HG02588 (cell line): ENCODE results near the gene KCNF1.
"Not testable (repeated sequence)": the region's sequence is repeated elsewhere in the genome, so short reads cannot be mapped to it uniquely, and the experiment has no call there.

Experiments used
- ATAC-seq: cut with Tn5 transposase; IDR thresholded peaks from one replicate; pipeline ENCODE4 v1.9.1; 2021; ENCODE audit warnings: mild to moderate bottlenecking, moderate library complexity; ENCODE audit not compliant: unreplicated experiment

The KCNF1 gene

DNA sequence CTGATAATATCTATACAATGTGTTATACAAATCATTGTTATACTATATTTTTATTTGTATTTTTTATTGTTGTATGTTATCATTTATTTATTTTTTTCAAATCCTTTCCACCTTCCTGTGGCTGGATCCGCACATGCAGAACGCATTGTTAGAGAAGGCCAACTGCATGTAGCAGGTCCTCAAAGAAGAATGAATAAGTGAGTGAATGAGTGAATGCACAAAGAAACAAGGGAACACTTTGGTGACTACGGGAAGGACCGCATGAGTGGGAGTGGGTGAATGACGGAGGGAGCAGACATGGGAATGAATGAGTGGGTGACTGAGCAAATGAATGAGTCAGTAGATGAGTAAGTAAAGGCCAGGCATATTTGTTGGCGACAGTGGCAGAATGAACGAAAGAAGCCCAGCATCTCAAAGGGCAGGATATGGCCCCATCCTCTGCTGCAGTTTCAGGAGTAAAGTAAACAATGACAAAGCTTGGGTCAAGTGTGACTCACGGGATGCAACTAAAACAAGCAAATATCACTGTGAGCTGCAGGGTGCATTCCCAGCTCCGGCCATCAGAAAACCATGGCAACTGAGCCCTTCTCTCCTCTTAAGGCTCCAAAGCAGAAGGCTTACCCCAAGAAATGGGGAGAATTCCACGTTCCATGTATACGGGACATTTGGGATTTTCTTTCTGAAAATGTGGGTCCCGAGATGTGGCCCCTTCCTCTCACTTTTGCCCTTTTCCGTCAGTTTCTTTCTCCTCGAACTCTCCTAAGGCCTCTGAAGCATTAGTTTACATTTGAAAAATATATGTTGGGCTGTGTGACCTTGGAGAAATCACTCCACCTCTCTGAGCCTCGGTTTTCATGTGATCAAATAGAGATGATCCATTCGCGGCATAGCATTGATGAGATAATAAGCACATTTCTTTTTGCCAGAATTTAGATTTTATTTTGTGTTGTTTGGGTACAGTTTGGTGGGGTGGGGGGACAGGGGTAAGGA lies 24.5 kb downstream of the KCNF1 start:
- ATAC-seq: no peak

DNA sequence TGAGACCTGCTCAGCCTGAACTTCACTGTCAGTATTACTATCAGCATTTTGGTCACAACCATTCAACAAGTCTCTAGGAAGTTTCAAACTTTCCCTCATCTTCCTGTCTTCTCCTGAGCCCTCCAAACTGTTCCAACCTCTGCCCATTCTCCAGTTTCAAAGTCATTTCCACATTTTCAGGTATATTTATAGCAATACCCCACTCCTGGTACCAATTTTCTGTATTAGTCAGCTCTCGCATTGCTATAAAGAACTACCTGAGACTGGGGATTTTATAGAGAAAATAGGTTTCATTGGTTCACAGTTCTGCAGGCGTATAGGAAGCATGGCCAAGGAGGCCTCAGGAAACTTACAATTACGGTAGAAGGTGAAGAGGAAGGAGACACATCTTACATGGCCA lies 27.3 kb downstream of the KCNF1 start:
- no peak for ATAC-seq

DNA sequence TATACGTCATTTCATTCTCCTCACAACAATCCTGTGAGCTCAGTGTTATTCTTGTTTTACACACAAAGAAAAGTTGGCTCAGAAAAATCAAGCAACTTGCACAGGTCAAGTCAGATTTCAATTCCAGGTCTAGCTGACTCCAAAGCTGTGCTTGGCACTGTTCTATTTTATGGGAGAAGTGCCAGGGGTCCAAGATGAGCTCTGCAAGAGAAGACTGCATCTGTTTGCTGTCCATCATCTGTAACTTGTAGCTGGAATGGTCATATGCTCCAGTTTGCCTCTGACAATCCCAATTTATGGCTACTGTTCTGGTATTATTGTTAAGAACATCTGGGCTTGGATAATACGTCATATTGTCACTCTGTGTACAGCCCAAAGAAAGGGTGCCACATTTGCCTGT lies 28.9 kb downstream of the KCNF1 start:
- no peak for ATAC-seq

DNA sequence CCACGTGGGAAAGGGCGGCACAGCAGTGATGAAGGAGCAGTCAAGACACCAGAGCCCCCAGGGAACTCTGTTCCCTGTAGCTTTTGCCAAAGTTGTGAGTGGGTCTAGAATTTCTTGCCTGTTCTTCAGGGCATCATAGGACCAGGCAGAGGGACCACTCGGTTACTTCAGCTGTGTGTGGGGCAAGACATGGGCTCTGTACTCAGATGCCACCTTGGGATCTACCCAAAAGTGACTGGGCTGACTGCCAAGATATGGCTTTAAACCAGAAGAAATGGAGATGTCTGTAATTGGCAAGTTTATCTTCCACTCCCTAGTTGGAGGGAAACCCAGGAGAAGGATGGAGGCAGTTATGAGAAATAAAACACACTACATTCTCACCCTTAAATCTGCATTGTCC lies 29.6 kb downstream of the KCNF1 start:
- ATAC-seq: no peak

DNA sequence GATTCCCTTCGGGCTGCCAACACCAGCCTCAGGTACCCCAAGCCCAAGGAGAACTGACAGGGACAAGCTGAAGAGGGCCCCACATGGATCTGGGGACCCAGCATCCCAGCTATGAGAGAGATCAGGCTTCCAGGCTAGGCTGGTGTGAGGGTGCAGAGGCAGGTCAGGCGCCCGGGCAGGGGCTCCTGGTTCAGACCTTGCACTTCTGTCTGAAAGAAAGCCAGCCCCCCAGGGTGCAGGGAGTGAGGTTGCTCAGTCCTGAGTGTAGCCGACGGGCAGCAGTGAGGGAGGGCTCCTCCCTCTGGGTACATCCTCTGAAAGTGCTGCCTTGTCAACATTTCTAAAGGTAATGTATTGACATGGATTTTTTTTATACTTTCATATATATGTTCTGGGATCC lies 33.1 kb downstream of the KCNF1 start:
- no peak for ATAC-seq

DNA sequence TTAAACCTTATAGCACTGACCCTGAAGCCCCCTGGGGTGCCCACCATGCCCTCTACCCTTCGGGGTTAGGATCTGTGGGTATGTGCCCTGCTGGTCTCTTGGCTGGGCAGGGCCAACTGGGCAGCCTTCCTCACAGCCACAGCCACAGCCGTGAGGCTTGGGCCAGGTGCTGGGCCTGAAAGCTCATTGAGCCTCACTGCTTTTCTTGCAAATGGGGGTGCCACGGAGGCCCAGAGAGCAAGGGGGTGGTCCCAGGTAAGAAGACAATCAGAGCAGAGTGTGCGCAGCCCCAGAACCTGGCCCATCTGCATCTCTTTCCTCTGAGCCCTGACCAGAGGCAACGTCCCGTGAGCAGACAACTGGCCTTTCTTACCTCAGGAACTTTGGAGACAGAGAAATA lies 34.7 kb downstream of the KCNF1 start:
- ATAC-seq: no peak

DNA sequence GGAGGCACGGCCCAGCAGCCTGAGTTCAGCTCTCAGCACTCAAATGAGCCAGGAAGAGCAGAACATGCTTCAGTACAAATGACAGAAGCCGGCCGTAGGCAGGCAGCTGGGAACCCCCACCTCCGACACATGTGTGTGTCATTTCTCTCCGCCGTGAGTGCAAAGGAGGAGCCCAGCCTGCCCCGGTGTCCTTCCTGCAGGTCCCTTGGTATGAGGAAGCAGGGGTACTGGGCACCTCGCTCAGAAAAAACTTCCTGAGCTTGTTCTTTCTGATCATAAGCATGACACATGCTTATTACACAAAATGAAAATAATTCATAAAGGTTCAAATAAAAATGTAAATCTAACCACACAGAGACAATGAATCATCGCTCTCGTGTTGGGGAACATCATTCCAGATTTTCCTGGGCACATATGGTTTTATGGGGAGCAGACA lies 35.3 kb downstream of the KCNF1 start:
- ATAC-seq: no peak

DNA sequence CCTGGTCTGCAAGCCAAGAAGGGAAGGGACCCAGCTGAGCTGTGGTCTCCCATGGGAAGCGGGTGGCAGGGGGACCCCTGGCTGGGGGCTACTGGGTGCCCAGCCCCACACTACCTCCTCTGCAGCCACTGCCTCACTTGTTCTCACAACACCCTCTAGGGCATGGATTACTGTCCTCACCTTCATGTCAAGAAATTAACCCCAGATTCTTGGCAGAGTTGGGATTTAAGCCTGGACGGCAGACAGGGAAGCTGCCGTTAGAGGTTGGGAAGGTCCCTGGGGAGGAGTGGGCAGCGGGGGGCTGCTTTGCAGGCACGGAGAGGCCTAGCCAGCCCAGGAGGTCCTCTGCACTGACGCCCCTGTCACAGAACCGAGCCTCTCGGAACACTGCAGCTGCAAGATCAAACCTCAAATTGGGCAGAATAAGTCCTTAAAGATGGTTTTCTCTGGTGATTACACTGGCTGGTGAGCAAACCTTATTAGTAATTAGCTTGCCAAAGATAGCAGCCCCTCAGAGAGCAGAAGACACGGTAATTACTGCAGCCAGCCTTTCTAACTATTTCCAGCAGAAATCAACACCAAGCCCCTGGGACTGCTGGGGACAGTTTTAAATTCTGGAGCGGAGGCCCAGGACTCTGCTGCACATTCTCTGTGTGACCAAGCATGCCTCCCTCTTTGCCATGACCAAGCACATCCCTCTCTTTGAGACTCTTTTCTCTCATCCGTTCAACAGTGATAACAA lies 35.9 kb downstream of the KCNF1 start:
- ATAC-seq: no peak

DNA sequence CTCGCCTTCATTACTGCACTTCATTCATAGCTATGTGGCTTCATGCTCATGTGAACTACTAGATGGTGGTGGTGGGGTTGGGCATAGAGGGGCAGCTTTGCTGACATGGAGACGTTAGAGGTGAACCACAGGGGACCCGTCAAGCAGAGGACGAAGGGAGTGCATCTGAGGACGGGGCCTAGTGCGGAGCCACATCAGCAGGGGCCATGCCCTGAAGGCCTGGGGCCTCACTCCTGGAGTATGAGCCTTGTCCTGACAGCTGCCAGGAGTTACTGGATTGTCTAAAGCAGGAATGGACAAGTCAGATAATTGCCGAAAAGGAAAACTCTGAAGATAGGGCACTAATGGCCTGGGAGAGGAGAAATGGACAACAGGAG lies 36.4 kb downstream of the KCNF1 start:
- ATAC-seq: no peak

DNA sequence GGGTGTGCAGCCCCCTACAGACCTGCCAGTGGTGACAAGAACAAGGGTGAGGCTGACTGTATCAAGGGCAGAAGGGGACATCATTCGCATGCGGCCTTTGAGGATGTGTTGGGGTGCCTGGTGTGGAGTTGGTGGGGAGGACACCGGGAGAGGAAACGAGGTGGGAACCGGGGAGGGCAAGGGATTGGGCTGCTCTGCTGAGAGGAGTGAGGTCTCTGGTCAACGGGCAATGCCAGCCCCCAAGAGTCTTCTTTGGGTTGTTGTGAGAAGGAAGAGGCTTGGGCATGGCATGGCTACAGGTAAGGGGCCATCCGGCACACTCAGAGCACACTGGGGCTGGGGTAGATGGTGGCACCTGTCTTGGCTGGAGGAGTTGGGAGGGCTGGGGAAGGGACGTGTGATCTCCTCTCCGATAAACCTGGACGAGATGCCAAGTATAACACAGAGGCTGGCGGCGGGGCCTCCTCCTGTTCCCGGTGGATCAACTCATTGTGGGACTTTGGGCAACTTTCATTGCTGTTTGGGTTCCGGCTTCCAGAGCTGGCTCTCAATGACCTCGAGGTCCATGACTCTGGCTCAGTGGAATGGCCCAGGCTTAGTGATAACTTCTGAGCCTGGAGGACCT lies 37.0 kb downstream of the KCNF1 start:
- no peak for ATAC-seq

DNA sequence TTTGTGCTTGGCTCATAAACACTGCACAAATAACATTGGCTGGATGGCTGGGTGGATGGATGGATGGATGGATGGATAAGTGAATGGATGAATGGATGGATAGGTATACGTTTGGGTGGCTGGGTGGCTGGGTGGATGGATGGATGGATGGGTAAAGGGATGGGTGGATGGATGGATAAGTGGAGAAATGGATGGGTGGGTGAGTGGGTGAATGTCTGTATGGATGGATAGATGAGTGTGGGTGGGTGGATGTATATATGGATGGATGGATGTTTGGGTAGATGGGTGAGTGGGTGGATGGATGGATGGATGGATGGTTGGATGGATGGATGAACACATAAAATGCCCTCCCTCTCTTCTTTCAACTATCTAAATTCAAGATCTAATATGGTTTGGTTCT lies 38.1 kb downstream of the KCNF1 start:
- no peak for ATAC-seq

DNA sequence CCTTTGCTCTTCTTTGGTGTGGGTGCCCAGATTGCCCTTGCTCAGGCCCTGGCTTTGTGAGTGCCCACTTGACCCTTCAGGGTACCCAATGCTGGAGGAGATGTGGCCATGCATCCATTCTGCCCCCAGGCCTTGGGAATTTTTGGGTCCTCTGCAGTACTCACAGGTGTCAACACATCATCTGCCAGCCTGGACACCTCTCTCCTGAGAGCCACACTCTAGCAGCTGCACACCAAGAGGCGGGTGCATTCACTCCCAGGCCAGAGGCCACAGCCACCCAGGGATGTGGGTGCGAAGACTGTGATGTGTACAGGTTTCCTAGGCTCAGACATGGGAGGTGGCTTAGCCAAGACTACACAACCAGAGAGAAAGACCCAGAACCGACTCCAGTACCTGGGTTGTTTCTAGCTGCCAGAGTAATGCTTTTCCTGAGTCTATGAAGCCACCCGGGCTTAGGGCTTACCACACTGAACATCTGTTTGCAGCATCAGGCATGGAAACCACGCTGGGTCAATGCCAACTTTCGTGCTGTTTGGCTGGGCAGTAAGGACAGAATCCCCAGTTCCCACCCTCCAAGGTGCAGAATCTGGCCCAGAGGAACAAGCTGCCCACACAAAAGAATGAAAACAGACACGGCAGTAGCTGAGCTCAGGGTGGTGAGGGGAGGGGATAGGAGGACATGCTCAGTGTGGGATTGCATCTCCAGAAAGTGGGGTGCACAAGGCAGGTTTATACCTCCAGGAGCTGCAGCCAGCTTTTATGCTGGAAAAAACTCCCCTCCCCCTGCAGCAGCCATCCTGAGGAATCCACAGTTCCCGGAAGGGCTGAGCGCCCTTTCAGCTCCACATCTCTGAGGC lies 40.1 kb downstream of the KCNF1 start:
- ATAC-seq: no peak

DNA sequence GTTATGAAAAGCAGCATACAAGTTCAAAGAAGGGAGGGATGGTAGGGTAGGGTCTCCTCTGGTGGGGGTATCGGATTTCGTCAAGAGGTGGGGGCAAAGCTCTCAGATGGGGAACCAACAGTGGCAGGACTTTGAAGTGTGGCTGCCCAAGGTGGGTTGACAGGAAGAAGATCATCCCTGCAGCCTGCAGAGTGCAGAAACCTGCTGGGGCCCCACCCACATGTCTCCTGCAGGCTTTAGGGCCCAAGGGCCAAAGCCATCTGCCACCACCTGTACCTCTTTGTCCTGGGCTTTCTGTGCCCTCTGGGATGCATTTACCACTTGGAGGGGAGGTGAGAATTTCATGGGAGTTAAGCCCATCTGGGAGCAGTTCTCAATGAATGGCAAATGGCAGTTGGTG lies 42.7 kb downstream of the KCNF1 start:
- ATAC-seq: no peak

DNA sequence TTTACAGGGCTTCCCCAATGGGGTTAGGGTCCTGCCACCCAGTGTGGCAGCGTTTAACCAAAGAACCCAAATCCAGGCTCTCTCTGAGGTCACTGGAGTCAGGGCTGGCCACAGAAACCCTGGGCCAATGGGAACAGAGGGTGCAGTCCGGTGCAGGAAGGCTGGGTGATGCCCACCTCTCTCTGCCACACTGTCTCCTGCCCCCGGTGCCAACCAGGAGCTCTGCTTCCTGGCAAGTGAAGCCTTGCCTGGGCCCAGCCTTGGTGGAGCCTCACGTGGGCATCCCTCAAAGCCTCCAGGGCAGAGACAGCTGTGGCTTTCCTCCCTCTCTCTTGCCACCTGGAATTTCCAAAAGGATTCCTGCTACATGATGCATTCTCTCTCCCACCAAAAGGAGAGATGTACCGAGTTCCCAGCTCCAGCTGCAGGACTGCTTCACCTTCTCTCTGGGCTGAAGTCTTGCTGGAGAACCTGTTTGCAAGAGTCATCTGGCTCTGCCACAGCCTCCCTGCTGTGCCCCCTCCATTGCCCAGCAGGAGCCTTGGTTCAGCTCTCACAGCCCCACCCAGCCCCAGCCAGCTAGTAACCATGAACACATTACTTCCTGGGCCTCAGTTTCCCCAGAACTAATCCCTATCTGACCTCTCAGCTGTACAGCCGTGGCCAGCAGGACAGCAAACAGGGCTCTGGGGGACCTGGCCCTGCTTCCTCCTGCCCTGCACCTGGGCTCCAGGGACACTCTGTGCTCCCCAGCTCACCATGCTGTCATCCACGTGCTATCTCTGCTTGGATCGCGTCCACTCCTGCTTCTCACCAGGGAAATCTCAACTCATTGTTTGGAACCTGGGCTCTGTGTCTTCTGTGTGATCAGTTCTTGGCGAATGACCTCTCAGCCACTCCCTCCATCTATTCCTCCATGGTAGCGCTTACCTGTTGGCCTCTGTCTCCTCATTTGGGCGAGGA lies 43.4 kb downstream of the KCNF1 start:
- no peak for ATAC-seq

DNA sequence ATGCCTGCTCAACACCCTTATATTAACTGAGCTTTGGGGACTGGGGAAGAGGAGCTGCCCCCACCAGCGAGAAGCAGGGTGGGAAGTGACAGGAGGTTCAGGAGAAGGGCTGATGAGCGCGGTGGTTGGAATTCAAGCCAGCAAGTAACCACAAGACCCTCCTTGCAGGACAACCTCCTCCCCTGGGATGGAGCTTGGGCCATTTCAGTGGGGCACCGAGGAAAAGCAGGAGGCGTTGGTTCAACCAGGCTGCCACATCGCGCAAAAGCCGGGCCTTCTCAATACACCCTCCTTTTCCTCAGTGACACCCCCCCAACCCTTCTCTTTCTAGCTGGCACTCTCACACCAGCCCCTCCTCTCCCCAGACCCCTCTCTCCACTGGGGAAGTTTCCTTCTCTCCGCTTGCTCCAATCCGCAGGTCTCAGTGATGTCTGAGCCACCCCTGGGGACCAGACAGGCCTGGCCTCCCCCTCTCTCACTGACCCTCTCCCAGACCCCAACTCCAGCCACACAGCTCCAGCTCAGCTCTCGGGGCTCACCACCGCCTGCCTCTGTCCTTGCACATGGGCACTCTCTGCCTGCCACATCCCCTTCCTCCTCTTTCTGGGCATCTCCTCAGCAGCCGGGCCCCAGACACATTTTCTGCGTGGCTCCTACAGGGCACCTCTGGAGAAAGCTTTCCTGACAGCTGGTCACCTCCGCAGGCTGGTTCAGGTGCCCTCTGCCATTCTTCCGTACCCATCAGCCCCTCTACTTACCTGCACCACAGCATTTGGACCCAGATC lies 44.5 kb downstream of the KCNF1 start:
- no peak for ATAC-seq

DNA sequence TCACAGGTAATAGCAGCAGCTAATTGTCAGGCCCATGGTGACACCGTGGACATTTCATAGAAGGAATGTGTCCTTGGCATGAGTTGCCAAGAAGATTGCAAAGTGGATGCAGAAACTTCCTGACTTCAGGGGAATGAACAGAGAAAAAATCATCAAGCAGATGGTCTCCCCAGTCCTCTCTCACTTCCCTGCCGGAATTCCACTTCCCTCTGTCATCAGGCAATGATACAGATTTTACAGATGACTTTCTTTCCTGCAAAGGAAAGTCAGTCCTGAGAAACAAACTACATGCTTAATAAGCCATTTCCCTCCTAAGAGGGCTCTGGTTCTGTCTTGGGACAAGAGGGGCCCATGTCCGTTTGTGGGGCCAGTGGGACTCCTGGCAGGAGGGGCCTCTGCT lies 45.7 kb downstream of the KCNF1 start:
- no peak for ATAC-seq

DNA sequence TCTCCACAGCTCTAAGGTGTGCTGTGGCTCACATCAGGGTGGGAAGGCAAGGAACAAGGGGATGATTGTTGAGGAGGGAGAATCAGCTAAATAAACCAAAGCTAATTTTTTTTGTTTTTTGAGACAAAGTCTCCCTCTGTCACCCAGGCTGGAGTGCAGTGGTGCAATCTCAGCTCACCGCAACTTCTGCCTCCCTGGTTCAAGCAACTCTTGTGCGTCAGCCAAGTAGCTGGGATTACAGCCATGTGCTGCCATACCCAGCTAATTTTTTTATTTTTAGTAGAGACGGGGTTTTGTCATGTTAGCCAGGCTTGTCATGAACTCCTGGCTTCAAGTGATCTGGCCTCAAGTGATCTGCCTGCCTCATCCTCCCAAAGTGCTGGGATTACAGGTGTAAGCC lies 46.7 kb downstream of the KCNF1 start:
- ATAC-seq: not testable (repeated sequence)

DNA sequence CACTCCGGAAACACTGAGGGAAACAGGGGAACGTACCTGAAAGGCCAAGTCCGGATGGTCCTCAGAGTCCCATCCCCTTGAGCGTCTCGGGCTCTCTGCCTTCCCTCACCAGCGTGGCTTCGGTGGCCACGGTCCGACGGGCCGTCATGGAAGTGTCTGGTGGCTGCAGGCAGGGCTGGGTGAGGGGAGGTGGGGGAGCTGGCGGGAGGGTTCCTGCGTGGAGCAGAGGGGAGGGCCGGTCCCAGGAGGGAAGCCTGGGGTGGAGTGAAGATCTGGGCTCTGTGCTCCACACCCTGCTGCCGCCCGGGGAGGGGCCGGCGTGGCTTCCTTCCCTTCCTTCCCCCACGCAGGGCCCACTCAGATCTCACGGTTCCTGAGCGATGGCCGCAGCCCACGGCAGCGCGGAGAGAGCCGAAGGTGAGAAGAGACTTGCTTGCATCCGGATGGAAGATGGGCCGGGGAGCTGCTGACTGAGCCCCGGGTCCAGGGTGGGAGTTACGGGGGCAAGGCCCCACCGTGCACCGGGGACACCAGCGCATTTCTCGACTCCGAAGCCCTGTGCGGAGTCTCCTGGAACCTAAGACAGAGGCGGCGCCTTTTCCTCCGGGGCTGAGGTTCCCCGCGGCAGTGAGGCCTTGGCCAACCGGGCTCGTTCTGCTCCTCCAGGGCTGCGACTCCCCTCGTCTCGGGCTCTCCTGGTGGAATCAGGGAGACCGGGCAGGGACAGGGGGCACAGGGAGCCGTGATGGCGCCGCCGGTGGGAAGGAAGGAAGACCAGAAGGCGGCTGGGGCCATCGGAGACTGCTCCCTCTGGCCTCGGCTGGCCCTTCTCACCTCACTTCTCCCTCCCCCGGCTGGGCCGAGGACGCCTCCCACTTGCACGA lies 49.1 kb downstream of the KCNF1 start:
- ATAC-seq: no peak
